NCI-H524 treated with DMSO at 0.1 percent for 48 hours (cell line): Measurements from ENCODE around the gene CCBE1.

Source experiments
- DNase-seq: peaks from one replicate; lab custom pipeline; 2025; lab: John Stamatoyannopoulos, UW

Gene CCBE1

GRCh38 chr18:59617468-59617932 lies 79.7 kb downstream of the CCBE1 start:
- no peak for DNase-seq

GRCh38 chr18:59616501-59616900 lies 80.7 kb downstream of the CCBE1 start:
- DNase-seq: no peak

- no peak for DNase-seq
Measured at GRCh38 chr18:59613903-59614302, 83.3 kb downstream of the CCBE1 start.

GRCh38 chr18:59612381-59612780 lies 84.8 kb downstream of the CCBE1 start:
- no peak for DNase-seq

- no peak for DNase-seq
Measured at GRCh38 chr18:59610546-59611140, 86.6 kb downstream of the CCBE1 start.

GRCh38 chr18:59609654-59610053 lies 87.6 kb downstream of the CCBE1 start:
- DNase-seq: no peak

GRCh38 chr18:59607471-59607870 lies 89.8 kb downstream of the CCBE1 start:
- DNase-seq: no peak

GRCh38 chr18:59607078-59607379 lies 90.2 kb downstream of the CCBE1 start:
- DNase-seq: no peak

- no peak for DNase-seq
Measured at GRCh38 chr18:59606193-59607077, 90.8 kb downstream of the CCBE1 start.

GRCh38 chr18:59605633-59606192 lies 91.5 kb downstream of the CCBE1 start:
- DNase-seq: no peak

GRCh38 chr18:59604877-59605276 lies 92.3 kb downstream of the CCBE1 start:
- DNase-seq: no peak

GRCh38 chr18:59597049-59597448 lies 100.2 kb downstream of the CCBE1 start:
- DNase-seq: no peak

- no peak for DNase-seq
Measured at GRCh38 chr18:59593291-59593717, 103.9 kb downstream of the CCBE1 start.

GRCh38 chr18:59592624-59593023 lies 104.6 kb downstream of the CCBE1 start:
- no peak for DNase-seq

GRCh38 chr18:59582395-59582794 lies 114.8 kb downstream of the CCBE1 start:
- DNase-seq: no peak

GRCh38 chr18:59579509-59579908 lies 117.7 kb downstream of the CCBE1 start:
- no peak for DNase-seq

GRCh38 chr18:59577386-59577655 lies 119.9 kb downstream of the CCBE1 start:
- no peak for DNase-seq

- DNase-seq: peak; percentile 89
Measured at GRCh38 chr18:59576541-59577385, 120.5 kb downstream of the CCBE1 start.

- DNase-seq: no peak
Measured at GRCh38 chr18:59575995-59576394, 121.2 kb downstream of the CCBE1 start.

- DNase-seq: no peak
Measured at GRCh38 chr18:59573962-59574361, 123.3 kb downstream of the CCBE1 start.

GRCh38 chr18:59571902-59572301 lies 125.3 kb downstream of the CCBE1 start:
- no peak for DNase-seq

GRCh38 chr18:59570796-59571195 lies 126.4 kb downstream of the CCBE1 start:
- DNase-seq: no peak
